Mononuclear cell (primary cell): ENCODE results near the gene POC1A. TPM values are rescaled to one million over a fixed set of nuclear protein-coding genes. Genes with fewer than 3 reads are reported as not detected.

Experiments
- H3K27me3 ChIP-seq: 2 replicates; pipeline ENCODE4 v1.6.0; 2011; ENCODE audit warnings: low read length, control low read depth; ENCODE audit not compliant: insufficient read depth
- H3K4me1 ChIP-seq: 2 replicates; pipeline ENCODE4 v1.5.1; 2011; ENCODE audit warnings: mild to moderate bottlenecking, low read length, control low read depth; ENCODE audit not compliant: insufficient read depth
- H3K4me3 ChIP-seq: 2 replicates; pipeline ENCODE4 v1.5.1; 2011; ENCODE audit warnings: mild to moderate bottlenecking, low read length, moderate library complexity
- H3K9me3 ChIP-seq: 2 replicates; pipeline ENCODE4 v1.5.1; 2011; ENCODE audit warnings: low read depth, mild to moderate bottlenecking, control low read depth, low read length
- total RNA-seq: library from RNA; depleted of rRNA; stranded (reverse); fragments of >200 nt; gene quantifications from one replicate; pipeline ENCODE4 v1.2.3, GENCODE V29; 2012

POC1A gene
- total RNA-seq, 1 donor, result 0.21 TPM

DNA sequence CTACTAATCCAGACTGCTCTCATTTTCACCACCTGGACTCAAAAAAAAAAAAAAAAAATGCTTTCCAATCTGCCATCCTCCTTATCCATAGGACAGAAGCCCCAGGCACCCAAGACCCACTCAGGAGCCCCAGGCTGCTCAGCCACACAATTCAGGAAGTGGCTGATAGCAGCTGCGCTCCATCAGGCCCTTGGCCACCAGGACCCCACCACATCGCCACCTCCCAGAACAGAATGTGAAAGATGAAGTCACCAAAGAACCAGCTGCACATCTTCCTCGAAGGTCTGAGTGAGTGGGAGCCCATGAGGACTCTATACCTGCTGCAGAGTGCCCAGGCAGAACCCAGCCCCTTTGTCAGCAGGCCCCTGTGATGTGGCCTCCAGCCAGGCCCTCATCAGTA is 19.5 kb downstream of the POC1A start:
- Histone ChIP-seq H3K4me1 (no peaks in the 10 kb centered on the region), H3K27me3 (no peaks in the 10 kb centered on the region), H3K4me3 (no peak overlapping the region), H3K9me3 (no peaks in the 10 kb centered on the region)

- no peaks in the 10 kb centered on the region for H3K9me3 ChIP-seq
- no peaks in the 10 kb centered on the region for H3K27me3 ChIP-seq
- no peaks in the 10 kb centered on the region for H3K4me1 ChIP-seq
- no peak overlapping the region for H3K4me3 ChIP-seq
Measured at GRCh38 chr3:52132930-52133329, 21.3 kb downstream of the POC1A start.

DNA sequence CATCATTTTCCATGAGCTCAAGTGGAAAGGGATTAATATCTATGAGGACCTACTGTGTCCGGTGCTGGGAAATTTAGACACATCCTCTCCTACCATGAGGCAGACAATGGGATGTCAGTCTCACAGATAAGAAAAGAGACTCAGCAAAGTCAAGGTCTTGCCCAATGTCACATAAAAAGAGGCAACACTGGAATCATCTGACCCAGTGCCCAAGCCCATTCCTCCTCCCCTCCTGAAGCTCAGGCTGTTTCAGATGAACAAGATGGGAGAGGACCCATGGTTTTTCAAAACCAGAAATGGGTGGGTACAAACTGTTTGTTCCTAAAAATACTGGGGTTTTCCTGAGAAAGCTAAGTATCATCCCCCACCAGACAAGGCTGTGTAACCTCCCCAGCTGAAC is 22.2 kb downstream of the POC1A start:
- H3K9me3 ChIP-seq, result no peaks in the 10 kb centered on the region
- no peaks in the 10 kb centered on the region for H3K27me3 ChIP-seq
- H3K4me3 ChIP-seq, result no peak overlapping the region
- H3K4me1 ChIP-seq, result no peaks in the 10 kb centered on the region

DNA sequence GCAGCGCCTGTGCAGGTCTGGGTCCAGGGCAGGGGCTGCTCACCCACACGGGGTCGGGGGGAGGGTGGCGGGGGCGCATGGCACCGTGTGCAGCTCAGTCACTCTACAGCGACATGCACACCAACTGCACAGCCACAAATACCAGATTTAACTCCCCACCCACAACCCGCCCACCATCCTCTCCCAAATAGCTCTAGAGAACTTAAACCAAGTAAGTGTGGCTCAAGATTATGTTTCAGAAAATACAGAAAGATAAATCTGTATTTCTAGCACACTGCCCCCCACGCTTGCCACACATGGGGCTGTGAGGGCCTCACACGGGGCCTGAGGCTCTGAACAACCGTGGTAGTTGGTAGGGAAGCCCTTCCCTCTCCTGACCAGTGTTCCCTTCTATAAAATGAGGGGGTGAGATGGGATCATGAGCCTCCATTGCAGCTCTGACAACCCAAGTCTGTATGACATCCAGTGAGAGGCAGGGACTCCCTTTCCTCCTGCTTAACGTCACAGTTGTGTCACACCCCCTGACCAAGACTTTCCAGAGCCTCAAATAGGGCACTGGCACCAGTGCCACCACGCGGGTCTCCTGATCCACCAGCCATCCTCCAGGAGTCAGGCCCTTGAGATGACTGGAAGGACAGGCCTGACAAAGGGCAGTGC is 23.1 kb downstream of the POC1A start:
- H3K4me1 ChIP-seq, result no peaks in the 10 kb centered on the region
- H3K9me3 ChIP-seq, result no peaks in the 10 kb centered on the region
- H3K27me3 ChIP-seq, result no peaks in the 10 kb centered on the region
- H3K4me3 ChIP-seq, result no peak overlapping the region

DNA sequence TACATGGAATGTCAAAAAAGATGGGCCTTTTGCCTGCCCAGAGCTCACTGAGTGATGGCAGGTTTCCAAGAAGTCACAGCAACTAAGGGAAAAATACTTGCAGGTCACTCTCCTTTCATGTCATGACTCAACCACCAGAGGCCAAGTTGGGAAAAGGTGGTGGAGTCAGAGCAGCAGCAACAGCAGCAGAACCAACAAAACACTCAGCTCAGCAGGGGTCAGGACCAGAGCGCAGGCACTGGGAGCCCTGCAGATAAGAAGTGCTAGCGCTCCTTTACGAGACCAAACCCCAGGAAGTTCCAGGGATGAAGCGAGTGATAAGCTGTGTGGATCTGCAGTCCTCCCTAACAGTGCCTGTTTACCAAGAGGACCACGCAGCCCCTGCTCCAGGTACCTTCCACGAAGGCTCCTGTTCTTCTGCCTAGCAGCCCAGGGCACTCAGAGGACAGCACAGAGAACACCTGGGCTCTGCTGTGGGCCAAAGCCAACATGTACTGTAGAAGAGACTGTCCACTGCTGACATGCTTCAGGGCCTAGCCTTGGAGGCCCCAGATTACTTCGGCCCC is 26.0 kb downstream of the POC1A start:
- Histone ChIP-seq H3K9me3 (no peaks in the 10 kb centered on the region), H3K4me3 (no peak overlapping the region), H3K27me3 (no peaks in the 10 kb centered on the region), H3K4me1 (peaks cover 4% of the 10 kb centered on the region)

DNA sequence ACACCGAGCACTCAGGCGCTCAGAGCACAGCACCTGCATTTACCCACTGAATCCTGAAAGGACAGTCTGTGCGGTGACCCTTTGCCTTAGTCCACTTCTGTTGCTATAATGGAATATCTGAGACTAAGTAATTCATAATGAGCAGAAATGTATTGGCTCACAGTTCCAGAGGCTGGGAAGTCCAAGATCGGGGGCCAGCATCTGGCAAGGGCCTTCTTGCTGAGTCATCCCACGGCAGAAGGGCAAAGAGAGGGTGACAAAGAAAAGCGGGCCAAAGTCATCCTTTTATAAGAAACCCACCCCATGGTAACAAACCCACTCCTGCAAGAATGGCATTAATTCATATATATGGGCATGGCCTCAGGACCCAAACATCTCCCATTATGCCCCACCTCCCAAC is 27.7 kb downstream of the POC1A start:
- no peak overlapping the region for H3K4me3 ChIP-seq
- no peaks in the 10 kb centered on the region for H3K9me3 ChIP-seq
- peaks cover 21% of the 10 kb centered on the region for H3K4me1 ChIP-seq
- H3K27me3 ChIP-seq, result no peaks in the 10 kb centered on the region

DNA sequence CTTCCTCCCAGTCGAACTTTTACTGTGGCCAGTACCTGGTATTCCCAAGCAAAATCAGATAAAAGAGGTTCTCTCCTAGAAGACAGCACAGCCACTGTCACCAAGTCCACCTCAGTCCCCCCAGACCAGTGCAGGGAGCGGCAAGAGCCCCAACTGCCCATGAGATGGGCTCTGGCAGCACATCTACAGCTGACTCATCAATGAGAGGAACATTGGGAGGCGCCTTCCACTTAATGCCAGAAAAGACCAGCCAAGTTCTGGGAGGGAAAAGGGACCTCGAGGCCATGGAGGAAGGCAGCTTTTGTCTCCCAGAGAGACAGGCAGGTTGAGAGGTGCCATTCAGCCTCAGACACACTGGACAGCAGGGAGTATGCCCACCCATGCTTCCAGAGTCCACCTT is 28.2 kb downstream of the POC1A start:
- Histone ChIP-seq H3K4me3 (no peak overlapping the region), H3K4me1 (peaks cover 26% of the 10 kb centered on the region), H3K27me3 (no peaks in the 10 kb centered on the region)

GRCh38 chr3:52124766-52125165 is 29.5 kb downstream of the POC1A start:
- no peaks in the 10 kb centered on the region for H3K9me3 ChIP-seq

More for the DNA sequence above, 28.2 kb downstream of the POC1A start:
- no peaks in the 10 kb centered on the region for H3K9me3 ChIP-seq

GRCh38 chr3:52124126-52124525 is 30.1 kb downstream of the POC1A start:
- Histone ChIP-seq H3K27me3 (no peaks in the 10 kb centered on the region), H3K9me3 (no peaks in the 10 kb centered on the region), H3K4me1 (peaks cover 45% of the 10 kb centered on the region), H3K4me3 (no peak overlapping the region)

More at GRCh38 chr3:52124766-52125165, 29.5 kb downstream of the POC1A start:
- no peaks in the 10 kb centered on the region for H3K27me3 ChIP-seq
- no peak overlapping the region for H3K4me3 ChIP-seq
- H3K4me1 ChIP-seq, result peaks cover 39% of the 10 kb centered on the region

GRCh38 chr3:52123106-52123725 is 31.0 kb downstream of the POC1A start:
- Histone ChIP-seq H3K4me3 (no peak overlapping the region), H3K27me3 (no peaks in the 10 kb centered on the region), H3K9me3 (no peaks in the 10 kb centered on the region), H3K4me1 (peaks cover 51% of the 10 kb centered on the region)

- H3K9me3 ChIP-seq, result no peaks in the 10 kb centered on the region
- no peaks in the 10 kb centered on the region for H3K27me3 ChIP-seq
- no peak overlapping the region for H3K4me3 ChIP-seq
- peaks cover 53% of the 10 kb centered on the region for H3K4me1 ChIP-seq
Measured at GRCh38 chr3:52122491-52122890, 31.7 kb downstream of the POC1A start.

GRCh38 chr3:52121813-52122212 is 32.4 kb downstream of the POC1A start:
- Histone ChIP-seq H3K9me3 (no peaks in the 10 kb centered on the region), H3K4me1 (peaks cover 54% of the 10 kb centered on the region), H3K4me3 (no peak overlapping the region), H3K27me3 (no peaks in the 10 kb centered on the region)

- H3K9me3 ChIP-seq, result no peaks in the 10 kb centered on the region
- no peaks in the 10 kb centered on the region for H3K27me3 ChIP-seq
- H3K4me3 ChIP-seq, result no peak overlapping the region
- peaks cover 54% of the 10 kb centered on the region for H3K4me1 ChIP-seq
Measured at GRCh38 chr3:52121464-52121805, 32.8 kb downstream of the POC1A start.

GRCh38 chr3:52120556-52121463 is 33.4 kb downstream of the POC1A start:
- Histone ChIP-seq H3K4me1 (peaks cover 54% of the 10 kb centered on the region), H3K4me3 (no peak overlapping the region), H3K27me3 (no peaks in the 10 kb centered on the region), H3K9me3 (no peaks in the 10 kb centered on the region)

DNA sequence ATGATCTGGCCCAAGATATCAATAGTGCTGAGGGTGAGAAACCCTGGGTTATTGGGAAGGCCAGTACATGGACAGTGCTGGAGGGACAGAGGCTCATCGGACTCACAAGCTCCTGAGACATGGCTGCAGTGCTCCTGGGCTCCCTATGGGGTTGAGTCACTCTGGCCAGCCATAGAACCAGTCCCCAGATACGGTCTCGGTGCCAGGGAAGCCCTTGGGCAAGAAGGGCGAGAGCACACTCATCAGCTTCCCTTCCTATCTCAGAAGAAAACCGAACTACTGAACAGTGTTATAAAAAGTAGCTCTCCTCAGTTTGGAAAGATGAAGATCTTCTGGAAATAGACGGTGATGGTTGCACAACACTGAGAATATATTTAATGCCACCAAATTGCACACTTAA is 34.4 kb downstream of the POC1A start:
- Histone ChIP-seq H3K4me3 (no peak overlapping the region), H3K4me1 (peaks cover 54% of the 10 kb centered on the region), H3K27me3 (no peaks in the 10 kb centered on the region), H3K9me3 (no peaks in the 10 kb centered on the region)
